Common myeloid progenitor, CD34-positive (primary cell): ENCODE data around the gene WNK2.
"Not testable (repeated sequence)": the region's sequence is repeated elsewhere in the genome, so short reads cannot be mapped to it uniquely, and the experiment has no call there.

Experiments used
- CTCF ChIA-PET: fragments of 350-600 bp; sonication (Branson Sonifier 250); formaldehyde crosslinking; loops from one replicate; lab custom pipeline; 2021; ENCODE audit warnings: antibody characterized with exemption; lab: Charles Lee
- POLR2A ChIA-PET: fragments of 350-600 bp; sonication (Branson Sonifier 250); formaldehyde crosslinking; loops from one replicate; lab custom pipeline; 2021; ENCODE audit warnings: antibody characterized with exemption; lab: Charles Lee
- DNase-seq, 3 donors: peaks; one replicate each; pipeline versions ENCODE4 v3.0.0 to v3.0.0-alpha.2; 2013
- H3K27ac ChIP-seq, 2 experiments: 1 replicate in 1 of 2; 2 replicates in 1 of 2; pipeline ENCODE4 v1.7.0; 2013; ENCODE audit warnings: inconsistent platforms in 2 of 2, low read length in 2 of 2, mild to moderate bottlenecking in 2 of 2, low read depth in 1 of 2, moderate library complexity in 1 of 2; ENCODE audit not compliant: severe bottlenecking in 2 of 2, insufficient read depth in 1 of 2, poor library complexity in 1 of 2
- H3K27me3 ChIP-seq, 5 experiments: replicated peaks in 2 of 5; 1 replicate in 3 of 5; 2 replicates in 2 of 5; pipeline versions ENCODE4 v1.6.1 to v1.7.0; 2013; ENCODE audit warnings: low read length in 4 of 5, mild to moderate bottlenecking in 2 of 5, moderate library complexity in 2 of 5, inconsistent platforms in 1 of 5; ENCODE audit not compliant: insufficient read depth in 5 of 5, control insufficient read depth in 4 of 5
- H3K36me3 ChIP-seq, 4 experiments: 1 replicate in 2 of 4; 2 replicates in 2 of 4; pipeline versions ENCODE4 v1.6.1 to v1.7.0; 2013; ENCODE audit warnings: low read length in 3 of 4, control low read depth in 1 of 4, mild to moderate bottlenecking in 1 of 4; ENCODE audit not compliant: control insufficient read depth in 4 of 4, insufficient read depth in 4 of 4
- H3K4me1 ChIP-seq, 4 experiments: 1 replicate in 3 of 4; 2 replicates in 1 of 4; pipeline versions ENCODE4 v1.6.1 to v1.7.1; 2013; ENCODE audit warnings: low read length in 3 of 4, mild to moderate bottlenecking in 3 of 4, control low read depth in 1 of 4, inconsistent platforms in 1 of 4, moderate library complexity in 1 of 4; ENCODE audit not compliant: control insufficient read depth in 4 of 4, insufficient read depth in 4 of 4; ENCODE audit errors: control extremely low read depth in 1 of 4
- H3K4me3 ChIP-seq, 7 experiments: 1 replicate in 4 of 7; 2 replicates in 3 of 7; pipeline versions ENCODE4 v1.5.1 to v1.7.0; 2013; ENCODE audit warnings: mild to moderate bottlenecking in 7 of 7, low read length in 6 of 7, moderate library complexity in 6 of 7, inconsistent platforms in 2 of 7, low read depth in 2 of 7, control low read depth in 1 of 7; ENCODE audit not compliant: insufficient read depth in 4 of 7, control insufficient read depth in 1 of 7; ENCODE audit errors: extremely low read depth in 1 of 7
- H3K9me3 ChIP-seq, 5 experiments: 1 replicate in 4 of 5; 2 replicates in 1 of 5; pipeline versions ENCODE4 v1.6.1 to v1.7.1; 2013; ENCODE audit warnings: low read length in 4 of 5, mild to moderate bottlenecking in 2 of 5, inconsistent platforms in 1 of 5, low read depth in 1 of 5, moderate library complexity in 1 of 5; ENCODE audit not compliant: control insufficient read depth in 4 of 5, insufficient read depth in 2 of 5; ENCODE audit errors: control extremely low read depth in 1 of 5
- WGBS: methylation state at CpG from one replicate; pipeline ENCODE4 v1.1.5; 2013; ENCODE audit not compliant: insufficient coverage; 5-methylcytosine and 5-hydroxymethylcytosine counted together

The WNK2 gene

GRCh38 chr9:93248386-93249040, 64.6 kb downstream of the WNK2 start:
- Histone ChIP-seq H3K4me1 (no peaks in the 10 kb centered on the region), H3K27me3 (peaks cover 0 to 17% (median 3%) of the 10 kb centered on the region in 5 experiments), H3K36me3 (no peaks in the 10 kb centered on the region), H3K4me3 (no peak overlapping the region), H3K9me3 (no peaks in the 10 kb centered on the region), H3K27ac (no peak overlapping the region)
- POLR2A ChIA-PET: no interaction called here
- WGBS: 100% methylated on average over 2 of the region's 3 CpGs
- no peak for DNase-seq
- CTCF ChIA-PET: no interaction called here

DNA sequence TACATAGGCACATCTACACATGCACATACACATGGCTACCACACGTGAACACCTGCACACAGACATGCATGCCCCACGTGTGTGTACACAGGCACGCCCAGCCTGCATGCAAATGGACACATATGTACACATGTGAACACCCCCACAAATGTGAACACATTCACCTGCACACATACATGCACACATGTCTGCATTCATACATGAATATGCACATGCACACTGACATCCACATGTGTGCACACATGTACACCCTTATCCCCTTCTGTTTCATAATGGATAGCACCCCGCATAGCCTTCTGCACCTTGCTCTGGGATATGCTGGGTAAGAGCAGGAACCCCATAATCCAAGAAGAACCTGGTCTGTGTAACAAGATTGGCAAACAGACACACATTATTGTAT, 66.2 kb downstream of the WNK2 start:
- 97% methylated on average over 4 of the region's 4 CpGs for WGBS

DNA sequence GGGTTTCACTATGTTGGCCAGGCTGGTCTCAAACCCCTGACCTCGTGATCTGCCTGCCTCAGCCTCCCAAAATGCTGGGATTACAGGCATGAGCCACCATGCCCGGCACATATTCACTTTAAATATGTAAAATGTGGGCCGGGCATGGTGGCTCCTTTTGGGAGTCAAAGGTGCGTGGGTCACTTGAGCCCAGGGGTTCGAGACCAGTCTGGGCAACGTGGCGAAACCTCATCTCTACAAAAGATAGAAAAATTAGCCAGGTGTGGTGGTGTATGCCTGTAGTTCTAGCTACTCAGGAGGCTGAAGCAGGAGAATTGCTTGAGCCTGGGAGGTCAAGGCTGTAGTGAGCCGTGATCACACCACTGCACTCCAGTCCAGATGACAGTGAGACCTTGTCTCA, 67.4 kb downstream of the WNK2 start:
- DNase-seq, H3K9me3 ChIP-seq, H3K4me3 ChIP-seq, H3K36me3 ChIP-seq, POLR2A ChIA-PET, H3K4me1 ChIP-seq, H3K27ac ChIP-seq: not testable (repeated sequence)
- WGBS: 98% methylated on average over 5 of the region's 8 CpGs
- CTCF ChIA-PET: interaction anchor here (0.9 kb wide), 1 partner anchor 10 kb away, joined by 3 read pairs; no protein-coding TSS in a partner anchor
- peaks cover 0 to 16% (median 0%) of the 10 kb centered on the region in 5 experiments for H3K27me3 ChIP-seq

More for the DNA sequence above, 66.2 kb downstream of the WNK2 start:
- Histone ChIP-seq H3K27me3 (peaks cover 0 to 14% (median 3%) of the 10 kb centered on the region in 5 experiments), H3K27ac (no peak overlapping the region), H3K36me3 (no peaks in the 10 kb centered on the region), H3K4me3 (no peak overlapping the region), H3K4me1 (no peaks in the 10 kb centered on the region), H3K9me3 (no peaks in the 10 kb centered on the region)
- no peak for DNase-seq
- CTCF ChIA-PET: no interaction called here
- POLR2A ChIA-PET: no interaction called here

- POLR2A ChIA-PET: no interaction called here
These were observed 68.3 kb downstream of the WNK2 start for GRCh38 chr9:93252116-93252780.

GRCh38 chr9:93252781-93253530, 69.0 kb downstream of the WNK2 start:
- ChIA-PET POLR2A (no interaction called here), CTCF (no interaction called here)
- WGBS: 92% methylated on average over 18 of the region's 20 CpGs
- Histone ChIP-seq H3K27me3 (peaks cover 0 to 10% (median 0%) of the 10 kb centered on the region in 5 experiments), H3K9me3 (no peaks in the 10 kb centered on the region), H3K36me3 (no peaks in the 10 kb centered on the region), H3K4me1 (no peaks in the 10 kb centered on the region), H3K4me3 (no peak overlapping the region), H3K27ac (no peak overlapping the region)
- DNase-seq: no peak

More at GRCh38 chr9:93252116-93252780, 68.3 kb downstream of the WNK2 start:
- CTCF ChIA-PET: no interaction called here
- Histone ChIP-seq H3K27me3 (peaks cover 0 to 14% (median 2%) of the 10 kb centered on the region in 5 experiments), H3K4me3 (no peak overlapping the region), H3K36me3 (no peaks in the 10 kb centered on the region), H3K27ac (no peak overlapping the region), H3K9me3 (no peaks in the 10 kb centered on the region), H3K4me1 (no peaks in the 10 kb centered on the region)
- WGBS: 97% methylated on average over 11 of the region's 14 CpGs
- no peak for DNase-seq

DNA sequence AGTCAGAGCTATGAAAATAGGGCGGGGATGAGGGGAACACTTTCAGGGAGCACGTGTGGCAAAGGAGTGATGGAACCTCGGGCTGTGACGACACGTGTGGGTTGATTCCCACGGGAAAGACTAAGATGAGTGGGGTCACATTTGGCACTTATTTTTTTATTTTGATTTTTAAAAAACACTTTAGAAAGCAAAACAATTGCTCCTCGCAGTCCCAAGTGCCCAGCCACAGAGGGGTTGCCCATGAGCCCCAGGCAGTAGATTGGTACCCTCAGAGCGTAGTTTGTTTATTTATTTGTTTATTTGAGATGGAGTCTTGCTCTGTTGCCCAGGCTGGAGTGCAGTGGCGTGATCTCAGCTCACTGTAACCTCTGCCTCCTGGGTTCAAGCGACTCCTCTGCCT, 69.7 kb downstream of the WNK2 start:
- no peaks in the 10 kb centered on the region for H3K4me1 ChIP-seq
- peaks cover 0 to 12% (median 0%) of the 10 kb centered on the region in 5 experiments for H3K27me3 ChIP-seq
- CTCF ChIA-PET: no interaction called here
- WGBS: 96% methylated on average over 5 of the region's 10 CpGs
- no peak overlapping the region for H3K27ac ChIP-seq
- H3K36me3 ChIP-seq: no peaks in the 10 kb centered on the region
- POLR2A ChIA-PET: interaction anchor here (0.6 kb wide), 1 partner anchor 23 kb away, joined by 5 read pairs; no protein-coding TSS in a partner anchor
- DNase-seq: no peak
- H3K9me3 ChIP-seq: no peaks in the 10 kb centered on the region
- no peak overlapping the region for H3K4me3 ChIP-seq
